WTC11 (cell line): ENCODE results near the gene SLC17A5. TPM values are rescaled to one million over a fixed set of nuclear protein-coding genes. Genes with fewer than 3 reads are reported as not detected.

Experiments used
- ATAC-seq: fragments of 200-7000 bp; cut with Tn5 transposase; 2 replicates; pipeline ENCODE4 v1.10.0; 2021; ENCODE audit warnings: mild to moderate bottlenecking, moderate library complexity
- CTCF ChIA-PET: fragments of 300-600 bp; sonication (Branson Sonifier 250); formaldehyde crosslinking; loops from one replicate; lab custom pipeline; 2021; ENCODE audit warnings: antibody characterized with exemption; lab: Charles Lee
- POLR2A ChIA-PET: fragments of 350-600 bp; sonication (Branson Sonifier 250); formaldehyde crosslinking; loops from one replicate; lab custom pipeline; 2021; ENCODE audit warnings: antibody characterized with exemption; lab: Charles Lee
- DNase-seq: peaks from one replicate; pipeline ENCODE4 v3.0.0; 2021; ENCODE audit warnings: low spot score
- H3K27ac Mint-ChIP-seq: 2 replicates; pipeline ENCODE4 v1.8.0; 2021; ENCODE audit warnings: mixed read lengths
- H3K27me3 Mint-ChIP-seq: 2 replicates; pipeline ENCODE4 v1.8.0; 2021; ENCODE audit warnings: low read depth, mild to moderate bottlenecking, moderate library complexity, mixed read lengths
- H3K36me3 Mint-ChIP-seq: 2 replicates; pipeline ENCODE4 v1.8.0; 2021; ENCODE audit warnings: mixed read lengths
- H3K4me1 Mint-ChIP-seq: 2 replicates; pipeline ENCODE4 v1.8.0; 2022; ENCODE audit warnings: mixed read lengths
- H3K4me3 Mint-ChIP-seq: 2 replicates; pipeline ENCODE4 v1.8.0; 2021; ENCODE audit warnings: mild to moderate bottlenecking, moderate library complexity, mixed read lengths
- H3K9me3 Mint-ChIP-seq: 2 replicates; pipeline ENCODE4 v1.8.0; 2021; ENCODE audit warnings: mixed read lengths
- AFF4 ChIP-seq: sonication (generic); formaldehyde crosslinking; IDR thresholded peaks from 2 replicates; pipeline ENCODE4 v1.8.1; 2023; ENCODE audit warnings: mild to moderate bottlenecking, missing genetic modification reagents, borderline replicate concordance
- E2F4 ChIP-seq: sonication (generic); formaldehyde crosslinking; IDR thresholded peaks from 2 replicates; pipeline ENCODE4 v1.8.1; 2022; ENCODE audit warnings: low read depth, mild to moderate bottlenecking, moderate library complexity, missing genetic modification reagents, borderline replicate concordance
- E2F5 ChIP-seq: sonication (generic); formaldehyde crosslinking; IDR thresholded peaks from 2 replicates; pipeline ENCODE4 v1.8.1; 2022; ENCODE audit warnings: mild to moderate bottlenecking, moderate library complexity, missing genetic modification reagents
- GABPB1 ChIP-seq: sonication (generic); formaldehyde crosslinking; IDR thresholded peaks from 2 replicates; pipeline ENCODE4 v1.8.1; 2023; ENCODE audit warnings: mild to moderate bottlenecking, missing genetic modification reagents
- HMGXB4 ChIP-seq: sonication (generic); formaldehyde crosslinking; IDR thresholded peaks from 2 replicates; pipeline ENCODE4 v1.8.1; 2023; ENCODE audit warnings: mild to moderate bottlenecking, moderate library complexity, missing genetic modification reagents
- IRF2 ChIP-seq: sonication (generic); formaldehyde crosslinking; IDR thresholded peaks from 2 replicates; pipeline ENCODE4 v1.8.0; 2022; ENCODE audit warnings: low read depth, missing genetic modification reagents, borderline replicate concordance
- NFATC4 ChIP-seq: fragments of 250-450 bp; sonication (Bioruptor Pico); IDR thresholded peaks from 2 replicates; pipeline ENCODE4 v1.9.0; 2021; ENCODE audit warnings: mild to moderate bottlenecking
- SMAD4 ChIP-seq: sonication (generic); formaldehyde crosslinking; IDR thresholded peaks from 2 replicates; pipeline ENCODE4 v1.8.0; 2022; ENCODE audit warnings: mild to moderate bottlenecking, missing genetic modification reagents
- SOX15 ChIP-seq: fragments of 250-450 bp; sonication (Bioruptor Pico); IDR thresholded peaks from 2 replicates; pipeline ENCODE4 v1.9.0; 2021; ENCODE audit warnings: mild to moderate bottlenecking
- TCF7 ChIP-seq: sonication (generic); formaldehyde crosslinking; IDR thresholded peaks from 2 replicates; pipeline ENCODE4 v1.8.0; 2022; ENCODE audit warnings: mild to moderate bottlenecking, low read depth, missing genetic modification reagents, moderate library complexity
- USF1 ChIP-seq: sonication (generic); formaldehyde crosslinking; IDR thresholded peaks from 2 replicates; pipeline ENCODE4 v1.8.0; 2022; ENCODE audit warnings: mild to moderate bottlenecking, missing genetic modification reagents
- USF2 ChIP-seq: sonication (generic); formaldehyde crosslinking; IDR thresholded peaks from 2 replicates; pipeline ENCODE4 v1.8.1; 2023; ENCODE audit warnings: mild to moderate bottlenecking, missing genetic modification reagents, moderate library complexity
- ZNF219 ChIP-seq: sonication (generic); formaldehyde crosslinking; IDR thresholded peaks from 2 replicates; pipeline ENCODE4 v1.8.0; 2023; ENCODE audit warnings: missing genetic modification reagents, mild to moderate bottlenecking, borderline replicate concordance
- ZNF281 ChIP-seq: sonication (generic); formaldehyde crosslinking; IDR thresholded peaks from 2 replicates; pipeline ENCODE4 v1.8.0; 2023; ENCODE audit warnings: mild to moderate bottlenecking, missing genetic modification reagents
- ZSCAN18 ChIP-seq: fragments of 250-450 bp; sonication (Bioruptor Pico); IDR thresholded peaks from 2 replicates; pipeline ENCODE4 v2.1.2; 2022; ENCODE audit warnings: mild to moderate bottlenecking, moderate library complexity
- total RNA-seq: library from RNA; stranded (reverse); gene quantifications from 3 replicates; pipeline ENCODE4 v1.2.3, GENCODE V29; 2021

Gene SLC17A5
- total RNA-seq, 1 experiment from 2014 or later: 9.3 TPM

GRCh38 chr6:73652637-73653570, 888 bp downstream of the SLC17A5 start:
- no peak for TF ChIP-seq HMGXB4 (CRISPR knock-in tag)
- TF ChIP-seq USF1 (CRISPR knock-in tag): peak; percentile 81
- peak; percentile 76 for TF ChIP-seq USF2 (CRISPR knock-in tag)
- H3K4me3 Mint-ChIP-seq: peak overlapping the region; percentile 95
- peaks cover 6% of the 10 kb centered on the region for H3K36me3 Mint-ChIP-seq
- H3K27me3 Mint-ChIP-seq: no peaks in the 10 kb centered on the region
- DNase-seq (peak; percentile 62), ATAC-seq (peak; percentile 65)
- POLR2A ChIA-PET: interaction anchor here (0.6 to 3.3 kb wide), 8 partner anchors 47 to 264 kb away, joined by 3 to 25 read pairs (median 3); partner anchors contain the start of genes EEF1A1 and MTO1
- H3K9me3 Mint-ChIP-seq: peaks cover 3% of the 10 kb centered on the region; the same call in 1 of the 2 replicates
- CTCF ChIA-PET: interaction anchor here (0.6 to 2.4 kb wide), 35 partner anchors 7 to 527 kb away, joined by 3 to 24 read pairs (median 5); partner anchors contain the start of genes CGAS, EEF1A1 and MTO1
- peaks cover 16% of the 10 kb centered on the region for H3K4me1 Mint-ChIP-seq
- H3K27ac Mint-ChIP-seq: peak overlapping the region; percentile 95

GRCh38 chr6:73649783-73650182, 4.0 kb downstream of the SLC17A5 start:
- DNase-seq: no peak
- no peak for TF ChIP-seq GABPB1 (CRISPR knock-in tag)
- TF ChIP-seq IRF2 (CRISPR knock-in tag): no peak
- no peak for TF ChIP-seq SMAD4 (CRISPR knock-in tag)
- TF ChIP-seq ZSCAN18 (CRISPR knock-in tag): no peak
- TF ChIP-seq E2F5 (CRISPR knock-in tag): no peak
- TF ChIP-seq E2F4: no peak
- no peak for TF ChIP-seq SOX15
- no peak for TF ChIP-seq ZNF281 (CRISPR knock-in tag)
- TF ChIP-seq ZNF219 (CRISPR knock-in tag): no peak
- TF ChIP-seq NFATC4 (CRISPR knock-in tag): no peak
- TF ChIP-seq TCF7 (CRISPR knock-in tag): no peak
- no peak for TF ChIP-seq AFF4
- TF ChIP-seq USF2 (CRISPR knock-in tag): no peak

More at GRCh38 chr6:73649783-73650182, 4.0 kb downstream of the SLC17A5 start:
- no peak for ATAC-seq
- Mint-ChIP-seq H3K36me3 (peaks cover 6% of the 10 kb centered on the region), H3K4me3 (no peak overlapping the region), H3K27me3 (no peaks in the 10 kb centered on the region), H3K9me3 (peaks cover 3% of the 10 kb centered on the region; the same call in 1 of the 2 replicates), H3K27ac (no peak overlapping the region), H3K4me1 (peaks cover 23% of the 10 kb centered on the region)
- ChIA-PET POLR2A (no interaction called here), CTCF (interaction anchor here (0.5 to 0.7 kb wide), 3 partner anchors 30 to 1201 kb away, joined by 3 to 4 read pairs (median 3); no protein-coding TSS in a partner anchor)
